ENCODE data around the gene MRPL50.

The MRPL50 gene

GRCh38 chr9:101372327-101373118 is 25.9 kb downstream of the MRPL50 start:
- DNase-seq: no peak

- no peak for DNase-seq
Observed at GRCh38 chr9:101371813-101372212, 26.6 kb downstream of the MRPL50 start.

- no peak for DNase-seq
Observed at GRCh38 chr9:101369884-101370531, 28.4 kb downstream of the MRPL50 start.

GRCh38 chr9:101369286-101369685 is 29.1 kb downstream of the MRPL50 start:
- no peak for DNase-seq

GRCh38 chr9:101367323-101367722 is 31.1 kb downstream of the MRPL50 start:
- no peak for DNase-seq

- DNase-seq: no peak
Observed at GRCh38 chr9:101366038-101366756, 32.2 kb downstream of the MRPL50 start.

- no peak for DNase-seq
Observed at GRCh38 chr9:101365181-101365580, 33.2 kb downstream of the MRPL50 start.

- DNase-seq: no peak
Observed at GRCh38 chr9:101362450-101362849, 36.0 kb downstream of the MRPL50 start.

- DNase-seq: no peak
Observed at GRCh38 chr9:101360647-101361046, 37.8 kb downstream of the MRPL50 start.

GRCh38 chr9:101359679-101360078 is 38.7 kb downstream of the MRPL50 start:
- DNase-seq: no peak

- no peak for DNase-seq
Observed at GRCh38 chr9:101356619-101357018, 41.8 kb downstream of the MRPL50 start.

GRCh38 chr9:101354765-101355708 is 43.4 kb downstream of the MRPL50 start:
- no peak for DNase-seq

- DNase-seq: no peak
Observed at GRCh38 chr9:101354143-101354764, 44.2 kb downstream of the MRPL50 start.

- DNase-seq: no peak
Observed at GRCh38 chr9:101353683-101354082, 44.7 kb downstream of the MRPL50 start.

GRCh38 chr9:101352892-101353463 is 45.4 kb downstream of the MRPL50 start:
- DNase-seq: no peak

GRCh38 chr9:101350285-101350684 is 48.1 kb downstream of the MRPL50 start:
- no peak for DNase-seq

- DNase-seq: no peak
Observed at GRCh38 chr9:101342595-101342994, 55.8 kb downstream of the MRPL50 start.

- DNase-seq: no peak
Observed at GRCh38 chr9:101341958-101342357, 56.5 kb downstream of the MRPL50 start.

Measured in activated T-cell treated with anti-CD3 and anti-CD28 coated beads, Interleukin-2, amount 50 U/mL, for 1 hour (primary cell).